ENCODE data around the gene LRRTM4.

DNA sequence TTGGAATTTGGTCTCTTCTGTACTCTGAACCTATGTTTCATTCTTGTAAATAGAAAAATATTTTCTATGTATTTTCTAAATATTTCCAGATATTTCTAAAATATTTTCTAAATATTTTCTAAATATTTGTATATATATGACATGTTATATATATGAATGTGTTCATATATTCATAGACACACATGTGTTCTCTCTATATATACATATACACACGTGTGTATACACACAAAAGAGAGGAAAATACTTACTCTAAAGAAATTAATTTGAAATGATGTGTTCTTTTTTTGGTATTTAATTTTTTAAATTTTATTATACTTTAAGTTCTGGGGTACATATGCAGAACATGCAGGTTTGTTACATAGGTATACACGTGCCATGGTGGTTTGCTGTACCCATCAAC, 589.6 kb downstream of the LRRTM4 start:
- TF ChIP-seq, protein P1, sequence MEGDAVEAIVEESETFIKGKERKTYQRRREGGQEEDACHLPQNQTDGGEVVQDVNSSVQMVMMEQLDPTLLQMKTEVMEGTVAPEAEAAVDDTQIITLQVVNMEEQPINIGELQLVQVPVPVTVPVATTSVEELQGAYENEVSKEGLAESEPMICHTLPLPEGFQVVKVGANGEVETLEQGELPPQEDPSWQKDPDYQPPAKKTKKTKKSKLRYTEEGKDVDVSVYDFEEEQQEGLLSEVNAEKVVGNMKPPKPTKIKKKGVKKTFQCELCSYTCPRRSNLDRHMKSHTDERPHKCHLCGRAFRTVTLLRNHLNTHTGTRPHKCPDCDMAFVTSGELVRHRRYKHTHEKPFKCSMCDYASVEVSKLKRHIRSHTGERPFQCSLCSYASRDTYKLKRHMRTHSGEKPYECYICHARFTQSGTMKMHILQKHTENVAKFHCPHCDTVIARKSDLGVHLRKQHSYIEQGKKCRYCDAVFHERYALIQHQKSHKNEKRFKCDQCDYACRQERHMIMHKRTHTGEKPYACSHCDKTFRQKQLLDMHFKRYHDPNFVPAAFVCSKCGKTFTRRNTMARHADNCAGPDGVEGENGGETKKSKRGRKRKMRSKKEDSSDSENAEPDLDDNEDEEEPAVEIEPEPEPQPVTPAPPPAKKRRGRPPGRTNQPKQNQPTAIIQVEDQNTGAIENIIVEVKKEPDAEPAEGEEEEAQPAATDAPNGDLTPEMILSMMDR (conservative IDR thresholded peaks at IDR 0.05 in 1 of 2, IDR thresholded peaks at IDR 0.05 in 1 of 2; ENCODE audit: low read depth in 1 of 2, low read length in 2 of 2): no peak
- TF ChIP-seq EZH2 (IDR thresholded peaks at IDR 0.05; ENCODE audit: low read length, missing control alignments): no peak
